Panc1 (cell line): Measurements from ENCODE around the gene CES1. TPM values are rescaled to one million over a fixed set of nuclear protein-coding genes. Genes with fewer than 3 reads are reported as not detected.
"Not testable (repeated sequence)": the region's sequence is repeated elsewhere in the genome, so short reads cannot be mapped to it uniquely, and the experiment has no call there.

Source experiments
- ATAC-seq: fragments of 200-7000 bp; cut with Tn5 transposase; 2 replicates; pipeline ENCODE4 v1.9.1; 2020; ENCODE audit warnings: mild to moderate bottlenecking, moderate library complexity
- BruUV-seq: library from RNA; stranded (reverse); fragments of 400-500 nt; replicated peaks from 2 replicates; lab custom pipeline; 2021; lab: Mats Ljungman, UMichigan
- CTCF ChIA-PET: fragments of 300-600 bp; sonication (Branson Sonifier 250); formaldehyde crosslinking; loops from one replicate; lab custom pipeline; 2022; ENCODE audit warnings: antibody characterized with exemption; lab: Charles Lee
- POLR2A ChIA-PET: fragments of 300-600 bp; sonication (Branson Sonifier 250); formaldehyde crosslinking; loops from one replicate; lab custom pipeline; 2022; ENCODE audit warnings: antibody characterized with exemption; lab: Charles Lee
- DNase-seq: peaks from one replicate; pipeline ENCODE4 v3.0.0-alpha.2; 2010; ENCODE audit warnings: low read depth, low spot score
- H3K27ac ChIP-seq: 2 replicates; pipeline ENCODE4 v1.5.1; 2011; ENCODE audit warnings: mild to moderate bottlenecking, low read length, inconsistent platforms
- H3K27me3 ChIP-seq: fragments of 200-500 bp; sonication (Bioruptor generic); 2 replicates; pipeline ENCODE4 v1.6.0; 2014; ENCODE audit warnings: low read length, inconsistent platforms; ENCODE audit not compliant: control insufficient read depth, insufficient read depth
- H3K36me3 ChIP-seq: fragments of 200-500 bp; sonication (Bioruptor generic); 2 replicates; pipeline ENCODE4 v1.5.1; 2014; ENCODE audit warnings: inconsistent platforms, mild to moderate bottlenecking, low read length, moderate library complexity; ENCODE audit not compliant: control insufficient read depth, insufficient read depth
- H3K4me1 ChIP-seq: 2 replicates; pipeline ENCODE4 v1.5.1; 2011; ENCODE audit warnings: inconsistent platforms, mild to moderate bottlenecking, low read length, moderate library complexity; ENCODE audit not compliant: control insufficient read depth, insufficient read depth
- H3K4me3 ChIP-seq, 2 experiments: 2 replicates each; pipeline ENCODE4 v1.5.1; 2011 to 2012; ENCODE audit warnings: low read depth in 2 of 2, low read length in 2 of 2, mild to moderate bottlenecking in 2 of 2, inconsistent platforms in 1 of 2, moderate library complexity in 1 of 2
- H3K9me3 ChIP-seq: fragments of 200-500 bp; sonication (Bioruptor generic); 2 replicates; pipeline ENCODE4 v1.5.1; 2014; ENCODE audit warnings: low read depth, mild to moderate bottlenecking, inconsistent platforms, low read length, moderate library complexity; ENCODE audit not compliant: control insufficient read depth, insufficient read depth
- POLR2AphosphoS5 ChIP-seq: IDR thresholded peaks from 2 replicates; pipeline ENCODE4 v1.6.1; 2012; ENCODE audit warnings: mild to moderate bottlenecking, low read depth, low read length, moderate library complexity
- SIN3A ChIP-seq: IDR thresholded peaks from 2 replicates; pipeline ENCODE4 v1.6.1; 2012; ENCODE audit warnings: low read depth, mild to moderate bottlenecking, low read length, moderate library complexity, borderline replicate concordance; ENCODE audit not compliant: insufficient read depth
- TCF7L2 ChIP-seq: IDR thresholded peaks from 2 replicates; pipeline ENCODE4 v1.6.1; 2011; ENCODE audit warnings: mild to moderate bottlenecking, low read depth, low read length, inconsistent platforms
- in situ Hi-C: cut with HindIII; loops from 2 replicates; pipeline ENCODE4 v1.10.0; 2016; ENCODE audit warnings: low sequenced_read_pairs, low pct_unique_long_range_greater_than_20kb
- intact Hi-C: fragments of 100-400 bp; cut with micrococcal nuclease; formaldehyde crosslinking; loops from one replicate; pipeline ENCODE4 v1.10.0; 2022; ENCODE audit not compliant: unreplicated experiment
- total RNA-seq: library from RNA; stranded (reverse); gene quantifications from one replicate; pipeline ENCODE4 v1.2.1, GENCODE V29; 2021; ENCODE audit not compliant: unreplicated experiment
- TF ChIP-seq, protein P1 (sequence below), 2 experiments: IDR thresholded peaks; 2 replicates each; pipeline ENCODE4 v1.6.1; 2011 to 2012; ENCODE audit warnings: low read depth in 2 of 2, control low read depth in 1 of 2, low read length in 1 of 2, mild to moderate bottlenecking in 1 of 2, moderate library complexity in 1 of 2; ENCODE audit not compliant: insufficient read depth in 1 of 2
- TF ChIP-seq, protein P2 (sequence below): fragments of 450-650 bp; IDR thresholded peaks from 2 replicates; pipeline ENCODE4 v1.5.1; 2017; ENCODE audit warnings: mild to moderate bottlenecking

CES1 gene
- total RNA-seq, 1 experiment from 2014 or later = 27.5 TPM

DNA sequence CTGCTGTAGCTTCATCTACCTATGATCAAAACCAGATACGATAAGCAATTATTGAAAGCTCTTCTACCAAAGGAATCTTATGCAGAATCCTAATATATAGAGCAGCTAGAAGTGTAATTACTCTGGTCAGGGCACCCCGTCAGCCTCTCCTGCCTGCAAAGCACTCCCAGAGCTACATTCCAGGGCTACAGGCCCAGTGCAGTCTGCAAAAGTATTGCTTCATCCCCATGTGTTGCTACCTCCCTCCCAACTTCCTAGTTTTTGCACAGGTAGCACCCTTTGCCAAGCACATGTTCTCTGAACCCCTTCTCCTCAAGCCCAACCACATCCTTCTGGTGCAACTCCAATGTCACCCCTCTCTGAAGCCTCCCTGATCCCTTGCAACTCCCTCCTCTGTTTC is 35.2 kb upstream of the CES1 start:
- no TSS peak for BruUV-seq
- H3K4me3 ChIP-seq = no peak overlapping the region
- ATAC-seq (no peak), DNase-seq (no peak)
- no peaks in the 10 kb centered on the region for H3K4me1 ChIP-seq
- H3K27ac ChIP-seq = no peak overlapping the region
- intact Hi-C loops (no loop called here), in situ Hi-C loops (no loop called here)
- TF ChIP-seq TCF7L2 (no peak), SIN3A (no peak), POLR2AphosphoS5 (no peak)
- TF ChIP-seq, protein P1, sequence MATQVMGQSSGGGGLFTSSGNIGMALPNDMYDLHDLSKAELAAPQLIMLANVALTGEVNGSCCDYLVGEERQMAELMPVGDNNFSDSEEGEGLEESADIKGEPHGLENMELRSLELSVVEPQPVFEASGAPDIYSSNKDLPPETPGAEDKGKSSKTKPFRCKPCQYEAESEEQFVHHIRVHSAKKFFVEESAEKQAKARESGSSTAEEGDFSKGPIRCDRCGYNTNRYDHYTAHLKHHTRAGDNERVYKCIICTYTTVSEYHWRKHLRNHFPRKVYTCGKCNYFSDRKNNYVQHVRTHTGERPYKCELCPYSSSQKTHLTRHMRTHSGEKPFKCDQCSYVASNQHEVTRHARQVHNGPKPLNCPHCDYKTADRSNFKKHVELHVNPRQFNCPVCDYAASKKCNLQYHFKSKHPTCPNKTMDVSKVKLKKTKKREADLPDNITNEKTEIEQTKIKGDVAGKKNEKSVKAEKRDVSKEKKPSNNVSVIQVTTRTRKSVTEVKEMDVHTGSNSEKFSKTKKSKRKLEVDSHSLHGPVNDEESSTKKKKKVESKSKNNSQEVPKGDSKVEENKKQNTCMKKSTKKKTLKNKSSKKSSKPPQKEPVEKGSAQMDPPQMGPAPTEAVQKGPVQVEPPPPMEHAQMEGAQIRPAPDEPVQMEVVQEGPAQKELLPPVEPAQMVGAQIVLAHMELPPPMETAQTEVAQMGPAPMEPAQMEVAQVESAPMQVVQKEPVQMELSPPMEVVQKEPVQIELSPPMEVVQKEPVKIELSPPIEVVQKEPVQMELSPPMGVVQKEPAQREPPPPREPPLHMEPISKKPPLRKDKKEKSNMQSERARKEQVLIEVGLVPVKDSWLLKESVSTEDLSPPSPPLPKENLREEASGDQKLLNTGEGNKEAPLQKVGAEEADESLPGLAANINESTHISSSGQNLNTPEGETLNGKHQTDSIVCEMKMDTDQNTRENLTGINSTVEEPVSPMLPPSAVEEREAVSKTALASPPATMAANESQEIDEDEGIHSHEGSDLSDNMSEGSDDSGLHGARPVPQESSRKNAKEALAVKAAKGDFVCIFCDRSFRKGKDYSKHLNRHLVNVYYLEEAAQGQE (IDR thresholded peaks at IDR 0.05; ENCODE audit: insufficient read depth in 1 of 2, low read depth in 2 of 2, low read length in 1 of 2) = no peak
- TF ChIP-seq, protein P2, sequence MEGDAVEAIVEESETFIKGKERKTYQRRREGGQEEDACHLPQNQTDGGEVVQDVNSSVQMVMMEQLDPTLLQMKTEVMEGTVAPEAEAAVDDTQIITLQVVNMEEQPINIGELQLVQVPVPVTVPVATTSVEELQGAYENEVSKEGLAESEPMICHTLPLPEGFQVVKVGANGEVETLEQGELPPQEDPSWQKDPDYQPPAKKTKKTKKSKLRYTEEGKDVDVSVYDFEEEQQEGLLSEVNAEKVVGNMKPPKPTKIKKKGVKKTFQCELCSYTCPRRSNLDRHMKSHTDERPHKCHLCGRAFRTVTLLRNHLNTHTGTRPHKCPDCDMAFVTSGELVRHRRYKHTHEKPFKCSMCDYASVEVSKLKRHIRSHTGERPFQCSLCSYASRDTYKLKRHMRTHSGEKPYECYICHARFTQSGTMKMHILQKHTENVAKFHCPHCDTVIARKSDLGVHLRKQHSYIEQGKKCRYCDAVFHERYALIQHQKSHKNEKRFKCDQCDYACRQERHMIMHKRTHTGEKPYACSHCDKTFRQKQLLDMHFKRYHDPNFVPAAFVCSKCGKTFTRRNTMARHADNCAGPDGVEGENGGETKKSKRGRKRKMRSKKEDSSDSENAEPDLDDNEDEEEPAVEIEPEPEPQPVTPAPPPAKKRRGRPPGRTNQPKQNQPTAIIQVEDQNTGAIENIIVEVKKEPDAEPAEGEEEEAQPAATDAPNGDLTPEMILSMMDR = no peak
- ChIA-PET CTCF (no interaction called here), POLR2A (no interaction called here)
- no peaks in the 10 kb centered on the region for H3K27me3 ChIP-seq
- no peaks in the 10 kb centered on the region for H3K36me3 ChIP-seq
- H3K9me3 ChIP-seq = no peaks in the 10 kb centered on the region

DNA sequence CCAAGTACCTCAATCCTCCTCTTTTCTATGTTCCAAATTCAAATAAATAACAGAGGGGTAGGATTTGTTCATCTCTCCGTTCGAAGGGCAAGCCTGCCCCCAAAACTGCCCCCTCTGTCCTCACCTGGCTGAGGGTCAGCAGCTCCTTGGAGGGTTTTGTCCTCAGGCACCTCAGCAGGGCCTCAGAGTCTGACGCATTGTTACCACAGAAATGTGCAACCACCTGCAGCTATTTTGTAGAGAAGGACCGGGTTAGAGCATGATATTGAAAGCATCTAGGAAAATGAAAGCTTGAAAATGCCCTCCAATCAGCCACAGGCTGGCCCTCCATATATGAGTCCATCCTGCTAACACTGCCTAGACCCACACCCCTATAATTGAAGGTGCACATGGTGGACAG is 28.4 kb upstream of the CES1 start:
- BruUV-seq = no TSS peak
- in situ Hi-C loops (no loop called here), intact Hi-C loops (no loop called here)
- no peaks in the 10 kb centered on the region for H3K4me1 ChIP-seq
- ATAC-seq = no peak
- H3K4me3 ChIP-seq = no peak overlapping the region
- no peak overlapping the region for H3K27ac ChIP-seq
- no peaks in the 10 kb centered on the region for H3K9me3 ChIP-seq
- no peaks in the 10 kb centered on the region for H3K27me3 ChIP-seq
- no peak for TF ChIP-seq POLR2AphosphoS5
- POLR2A ChIA-PET = no interaction called here
- no peak for DNase-seq
- CTCF ChIA-PET = no interaction called here
- no peaks in the 10 kb centered on the region for H3K36me3 ChIP-seq

DNA sequence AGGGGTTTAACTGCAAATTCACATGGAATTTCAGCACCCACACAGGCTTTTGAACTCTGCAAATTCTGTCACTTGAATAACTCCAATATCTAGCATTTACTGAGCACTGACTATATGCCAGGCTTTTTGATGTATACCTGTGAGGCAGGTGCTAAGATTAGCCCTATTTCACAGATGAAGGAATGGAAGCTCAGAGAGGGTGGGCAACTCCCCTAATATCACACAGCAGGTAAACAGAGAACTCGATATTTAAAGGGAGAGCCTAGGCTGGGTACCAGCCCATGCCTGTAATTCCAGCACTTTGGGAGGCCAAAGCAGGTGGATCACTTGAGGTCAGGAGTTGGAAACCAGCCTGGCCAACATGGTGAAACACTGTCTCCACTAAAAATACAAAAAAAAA is 24.8 kb upstream of the CES1 start:
- H3K27me3 ChIP-seq, DNase-seq, CTCF ChIA-PET, H3K27ac ChIP-seq, in situ Hi-C loops, BruUV-seq, H3K4me3 ChIP-seq, ATAC-seq, intact Hi-C loops, H3K4me1 ChIP-seq, H3K9me3 ChIP-seq, H3K36me3 ChIP-seq, POLR2A ChIA-PET: not testable (repeated sequence)
